ENCODE data around the gene OTX2.

Gene OTX2

GRCh38 chr14:56797003-56797568 lies 13.2 kb downstream of the OTX2 start:
- no peaks in the 10 kb centered on the region for H3K36me3 ChIP-seq (ENCODE audit: insufficient read depth, low read length)
- peaks cover 5% of the 10 kb centered on the region for H3K9me3 ChIP-seq (ENCODE audit: low read length)
- peaks cover 92% of the 10 kb centered on the region for H3K27me3 ChIP-seq (ENCODE audit: insufficient read depth, low read length)
- no peaks in the 10 kb centered on the region for H3K4me1 ChIP-seq (ENCODE audit: insufficient read depth, low read length)
- no peak overlapping the region for H2AFZ ChIP-seq (ENCODE audit: low read depth, low read length)
- no peak overlapping the region for H3K4me3 ChIP-seq (ENCODE audit: low read length)

- peaks cover 87% of the 10 kb centered on the region for H3K27me3 ChIP-seq (ENCODE audit: insufficient read depth, low read length)
- H3K36me3 ChIP-seq (ENCODE audit: insufficient read depth, low read length) = no peaks in the 10 kb centered on the region
- H3K4me3 ChIP-seq (ENCODE audit: low read length) = no peak overlapping the region
- H3K9me3 ChIP-seq (ENCODE audit: low read length) = peaks cover 5% of the 10 kb centered on the region
- no peaks in the 10 kb centered on the region for H3K4me1 ChIP-seq (ENCODE audit: insufficient read depth, low read length)
- H2AFZ ChIP-seq (ENCODE audit: low read depth, low read length) = no peak overlapping the region
Observed at GRCh38 chr14:56796259-56796658, 14.0 kb downstream of the OTX2 start.

GRCh38 chr14:56795284-56795622 lies 15.0 kb downstream of the OTX2 start:
- H3K27me3 ChIP-seq (ENCODE audit: insufficient read depth, low read length) = peaks cover 85% of the 10 kb centered on the region

GRCh38 chr14:56794557-56795283 lies 15.6 kb downstream of the OTX2 start:
- Histone ChIP-seq H2AFZ (ENCODE audit: low read depth, low read length) (no peak overlapping the region), H3K4me1 (ENCODE audit: insufficient read depth, low read length) (no peaks in the 10 kb centered on the region), H3K36me3 (ENCODE audit: insufficient read depth, low read length) (no peaks in the 10 kb centered on the region), H3K9me3 (ENCODE audit: low read length) (peaks cover 5% of the 10 kb centered on the region), H3K4me3 (ENCODE audit: low read length) (no peak overlapping the region), H3K27me3 (ENCODE audit: insufficient read depth, low read length) (peaks cover 84% of the 10 kb centered on the region)

More at GRCh38 chr14:56795284-56795622, 15.0 kb downstream of the OTX2 start:
- Histone ChIP-seq H3K4me1 (ENCODE audit: insufficient read depth, low read length) (no peaks in the 10 kb centered on the region), H2AFZ (ENCODE audit: low read depth, low read length) (no peak overlapping the region), H3K4me3 (ENCODE audit: low read length) (no peak overlapping the region), H3K36me3 (ENCODE audit: insufficient read depth, low read length) (no peaks in the 10 kb centered on the region), H3K9me3 (ENCODE audit: low read length) (peaks cover 5% of the 10 kb centered on the region)

GRCh38 chr14:56794088-56794556 lies 16.2 kb downstream of the OTX2 start:
- Histone ChIP-seq H3K4me1 (ENCODE audit: insufficient read depth, low read length) (no peaks in the 10 kb centered on the region), H3K27me3 (ENCODE audit: insufficient read depth, low read length) (peaks cover 78% of the 10 kb centered on the region), H3K9me3 (ENCODE audit: low read length) (peaks cover 5% of the 10 kb centered on the region), H3K36me3 (ENCODE audit: insufficient read depth, low read length) (no peaks in the 10 kb centered on the region), H2AFZ (ENCODE audit: low read depth, low read length) (no peak overlapping the region), H3K4me3 (ENCODE audit: low read length) (no peak overlapping the region)

- H3K36me3 ChIP-seq (ENCODE audit: insufficient read depth, low read length) = no peaks in the 10 kb centered on the region
- no peak overlapping the region for H3K4me3 ChIP-seq (ENCODE audit: low read length)
- H3K27me3 ChIP-seq (ENCODE audit: insufficient read depth, low read length) = peaks cover 57% of the 10 kb centered on the region
- no peaks in the 10 kb centered on the region for H3K4me1 ChIP-seq (ENCODE audit: insufficient read depth, low read length)
- peaks cover 5% of the 10 kb centered on the region for H3K9me3 ChIP-seq (ENCODE audit: low read length)
- no peak overlapping the region for H2AFZ ChIP-seq (ENCODE audit: low read depth, low read length)
Observed at GRCh38 chr14:56789955-56790354, 20.3 kb downstream of the OTX2 start.

DNA sequence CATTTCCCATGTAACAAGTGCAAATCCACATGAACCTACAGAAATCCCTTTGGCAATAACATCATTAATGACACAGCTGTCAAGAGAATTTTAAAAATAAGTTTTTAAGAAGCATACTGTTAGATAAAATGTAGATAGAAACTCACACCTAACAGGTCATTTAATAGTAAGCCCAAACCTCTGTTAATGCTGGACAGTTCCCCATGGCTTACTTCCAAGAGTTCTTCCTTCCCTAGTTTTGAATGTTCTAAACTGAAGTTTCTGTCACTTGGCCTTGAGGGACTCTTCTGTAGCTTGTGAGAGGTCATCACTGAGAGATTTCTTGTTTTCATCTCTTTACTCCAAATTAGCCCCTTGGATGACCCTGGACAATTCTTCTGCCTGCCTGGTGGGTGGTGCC lies 22.7 kb downstream of the OTX2 start:
- Histone ChIP-seq H3K27me3 (ENCODE audit: insufficient read depth, low read length) (peaks cover 42% of the 10 kb centered on the region), H3K36me3 (ENCODE audit: insufficient read depth, low read length) (no peaks in the 10 kb centered on the region), H3K4me1 (ENCODE audit: insufficient read depth, low read length) (no peaks in the 10 kb centered on the region), H3K4me3 (ENCODE audit: low read length) (no peak overlapping the region), H3K9me3 (ENCODE audit: low read length) (no peaks in the 10 kb centered on the region), H2AFZ (ENCODE audit: low read depth, low read length) (no peak overlapping the region)

DNA sequence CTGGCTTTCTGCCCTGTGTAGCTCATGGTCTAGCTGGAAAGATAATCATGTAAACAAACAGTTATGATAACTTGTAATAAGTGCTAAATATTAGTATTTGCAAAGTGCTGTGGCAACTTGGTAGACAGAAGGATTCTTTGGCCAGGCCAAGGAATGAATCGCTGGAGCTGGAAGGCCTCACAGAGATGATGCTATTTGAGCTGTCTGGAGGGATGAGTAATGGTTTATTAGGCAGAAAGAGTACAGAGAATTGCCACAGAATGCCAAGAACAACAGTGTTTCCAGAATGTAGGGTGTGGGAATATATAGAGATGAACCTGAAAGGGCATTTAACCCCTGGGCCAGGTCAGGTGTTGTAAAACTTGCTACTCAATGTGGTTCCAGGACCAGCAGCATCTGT lies 27.6 kb downstream of the OTX2 start:
- H2AFZ ChIP-seq (ENCODE audit: low read depth, low read length) = no peak overlapping the region
- no peaks in the 10 kb centered on the region for H3K4me1 ChIP-seq (ENCODE audit: insufficient read depth, low read length)
- H3K4me3 ChIP-seq (ENCODE audit: low read length) = no peak overlapping the region
- no peaks in the 10 kb centered on the region for H3K36me3 ChIP-seq (ENCODE audit: insufficient read depth, low read length)
- peaks cover 22% of the 10 kb centered on the region for H3K27me3 ChIP-seq (ENCODE audit: insufficient read depth, low read length)
- H3K9me3 ChIP-seq (ENCODE audit: low read length) = no peaks in the 10 kb centered on the region

DNA sequence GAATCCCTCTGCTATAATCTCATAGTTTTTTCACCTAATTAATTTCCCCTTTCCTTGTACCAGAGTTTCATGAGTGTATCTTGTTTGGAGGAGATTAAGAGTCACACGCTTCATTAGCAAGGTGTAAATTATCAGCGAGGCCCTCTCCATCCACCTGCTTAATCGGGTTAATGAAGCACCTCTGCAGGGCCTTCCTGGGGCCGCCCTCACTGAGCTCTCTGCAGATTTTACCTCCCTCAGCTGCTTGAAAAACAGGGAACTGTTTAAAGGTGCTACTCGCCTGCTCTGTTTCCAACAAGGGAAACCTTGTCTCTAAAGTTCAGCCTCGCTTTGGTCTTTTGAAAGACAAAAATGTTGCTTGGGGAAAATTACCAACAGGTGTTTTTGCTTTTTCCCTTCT lies 35.8 kb downstream of the OTX2 start:
- no peak overlapping the region for H2AFZ ChIP-seq (ENCODE audit: low read depth, low read length)
- no peaks in the 10 kb centered on the region for H3K9me3 ChIP-seq (ENCODE audit: low read length)
- H3K27me3 ChIP-seq (ENCODE audit: insufficient read depth, low read length) = peaks cover 10% of the 10 kb centered on the region
- no peak overlapping the region for H3K4me3 ChIP-seq (ENCODE audit: low read length)
- no peaks in the 10 kb centered on the region for H3K36me3 ChIP-seq (ENCODE audit: insufficient read depth, low read length)
- H3K4me1 ChIP-seq (ENCODE audit: insufficient read depth, low read length) = no peaks in the 10 kb centered on the region

- Histone ChIP-seq H3K4me1 (ENCODE audit: insufficient read depth, low read length) (no peaks in the 10 kb centered on the region), H3K36me3 (ENCODE audit: insufficient read depth, low read length) (no peaks in the 10 kb centered on the region), H3K27me3 (ENCODE audit: insufficient read depth, low read length) (no peaks in the 10 kb centered on the region), H3K9me3 (ENCODE audit: low read length) (no peaks in the 10 kb centered on the region), H3K4me3 (ENCODE audit: low read length) (no peak overlapping the region), H2AFZ (ENCODE audit: low read depth, low read length) (no peak overlapping the region)
Observed at GRCh38 chr14:56770512-56770911, 39.8 kb downstream of the OTX2 start.

DNA sequence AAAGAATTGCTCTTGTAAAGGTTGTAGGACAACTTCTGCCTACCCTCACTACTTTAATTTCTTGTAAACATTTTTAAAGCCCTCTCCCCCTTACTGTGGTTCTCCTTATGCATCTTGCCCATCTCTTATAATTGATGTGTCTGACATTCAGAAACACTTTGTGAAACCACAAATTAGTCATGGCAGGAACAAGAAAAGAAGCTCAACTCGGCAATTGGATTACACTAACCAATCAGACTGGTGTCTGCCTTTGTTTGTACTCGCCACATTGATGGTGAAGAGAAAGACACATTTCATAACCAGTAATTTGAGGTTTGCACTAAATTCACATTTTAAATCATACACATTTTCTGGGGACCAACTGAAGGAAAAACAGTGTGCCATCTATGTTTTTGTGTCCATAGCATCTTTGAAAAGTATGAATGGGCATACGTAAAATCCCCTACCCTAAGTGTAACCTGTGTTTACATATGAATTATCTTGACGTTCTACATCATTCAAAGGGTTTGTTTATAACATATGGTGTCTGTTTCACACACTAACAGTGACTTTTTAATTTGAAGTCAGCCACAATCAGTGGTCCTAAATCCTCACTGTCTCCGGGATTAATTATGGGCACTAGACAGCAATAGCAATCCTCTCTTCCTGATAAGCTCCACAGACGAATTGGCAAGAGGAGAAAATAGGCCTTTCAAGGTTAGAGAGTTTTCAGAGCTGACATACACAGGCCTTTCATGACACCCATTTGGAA lies 49.9 kb downstream of the OTX2 start:
- Histone ChIP-seq H2AFZ (ENCODE audit: low read depth, low read length) (no peak overlapping the region), H3K27me3 (ENCODE audit: insufficient read depth, low read length) (peaks cover 10% of the 10 kb centered on the region), H3K9me3 (ENCODE audit: low read length) (no peaks in the 10 kb centered on the region), H3K36me3 (ENCODE audit: insufficient read depth, low read length) (no peaks in the 10 kb centered on the region), H3K4me1 (ENCODE audit: insufficient read depth, low read length) (no peaks in the 10 kb centered on the region), H3K4me3 (ENCODE audit: low read length) (no peak overlapping the region)

DNA sequence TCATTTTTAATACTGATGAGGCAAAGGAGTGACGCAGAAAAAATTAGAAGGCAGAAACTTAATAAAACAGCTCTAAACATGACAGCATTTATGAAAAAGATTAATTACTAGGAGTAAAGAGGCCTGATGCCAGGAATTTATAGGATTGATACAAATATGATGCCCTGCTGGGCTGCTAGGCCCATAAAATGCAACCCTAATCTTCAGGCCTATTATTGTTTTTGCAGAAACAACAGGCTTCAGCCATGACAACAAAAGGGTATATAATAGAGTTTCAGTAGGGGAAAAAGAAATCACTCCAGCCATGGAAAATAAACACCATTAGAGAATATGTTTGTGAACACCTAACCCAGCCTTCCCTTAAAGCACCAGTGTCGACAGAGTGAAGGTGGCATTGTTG lies 50.6 kb downstream of the OTX2 start:
- Histone ChIP-seq H3K36me3 (ENCODE audit: insufficient read depth, low read length) (no peaks in the 10 kb centered on the region), H3K27me3 (ENCODE audit: insufficient read depth, low read length) (peaks cover 6% of the 10 kb centered on the region), H2AFZ (ENCODE audit: low read depth, low read length) (no peak overlapping the region), H3K9me3 (ENCODE audit: low read length) (no peaks in the 10 kb centered on the region), H3K4me1 (ENCODE audit: insufficient read depth, low read length) (no peaks in the 10 kb centered on the region), H3K4me3 (ENCODE audit: low read length) (no peak overlapping the region)

DNA sequence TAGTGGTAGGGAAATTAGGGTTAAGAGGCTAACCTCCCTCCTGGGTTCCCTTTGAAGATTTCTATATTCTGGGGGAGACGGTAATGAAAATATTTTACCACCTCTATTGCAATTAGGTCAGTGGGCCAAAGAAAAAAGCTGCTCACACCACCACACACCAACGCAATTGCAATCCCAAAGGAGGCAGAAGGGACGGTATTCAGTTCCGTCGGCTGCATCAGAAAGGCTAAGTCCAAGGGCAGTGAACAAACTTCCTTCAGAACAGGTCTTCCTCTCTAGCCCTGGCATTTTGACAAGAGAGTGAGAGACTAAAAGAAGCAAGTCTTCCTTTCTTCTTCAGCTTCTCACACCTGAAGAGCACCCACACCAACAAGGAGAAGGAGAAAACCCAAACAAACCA lies 51.2 kb downstream of the OTX2 start:
- Histone ChIP-seq H3K9me3 (ENCODE audit: low read length) (no peaks in the 10 kb centered on the region), H2AFZ (ENCODE audit: low read depth, low read length) (no peak overlapping the region), H3K4me3 (ENCODE audit: low read length) (no peak overlapping the region), H3K36me3 (ENCODE audit: insufficient read depth, low read length) (no peaks in the 10 kb centered on the region), H3K27me3 (ENCODE audit: insufficient read depth, low read length) (peaks cover 6% of the 10 kb centered on the region), H3K4me1 (ENCODE audit: insufficient read depth, low read length) (no peaks in the 10 kb centered on the region)
